A172 (cell line): Measurements from ENCODE around the gene RBMY1F. TPM values are rescaled to one million over a fixed set of nuclear protein-coding genes. Genes with fewer than 3 reads are reported as not detected.
"Not testable (repeated sequence)": the region's sequence is repeated elsewhere in the genome, so short reads cannot be mapped to it uniquely, and the experiment has no call there.

Experiments
- DNase-seq: peaks from one replicate; pipeline ENCODE4 v3.0.0-alpha.2; 2015; ENCODE audit warnings: low spot score
- total RNA-seq: library from RNA; depleted of rRNA; stranded (reverse); fragments of >200 nt; shearing (Covaris generic); gene quantifications from 2 replicates; pipeline ENCODE4 v1.2.3, GENCODE V29; 2014; rRNA removed

The RBMY1F gene
- 0.14 and 3.3 TPM in 2 replicates for total RNA-seq

DNA sequence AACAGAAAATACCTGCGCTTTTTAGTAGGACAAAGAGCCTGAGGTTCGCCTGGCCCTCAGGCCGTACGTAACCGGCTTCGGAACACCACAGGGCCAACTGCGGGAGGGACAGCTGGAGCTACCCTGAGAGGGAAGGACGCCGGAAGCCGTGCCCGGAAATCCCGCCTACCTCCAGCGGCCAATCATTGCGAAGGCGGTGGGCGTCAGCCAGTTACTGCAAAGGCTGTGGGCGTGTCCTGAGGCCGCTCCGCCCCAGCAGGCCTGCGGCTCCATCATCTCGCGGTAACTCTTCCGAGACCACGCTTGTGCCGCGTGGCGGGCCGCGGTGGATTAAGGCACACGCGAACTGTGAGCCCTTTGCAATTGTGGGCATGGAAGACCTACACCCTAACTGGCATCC lies at the start of gene RBMY1F:
Gene RBMY1F, minus strand, starts transcription at position 101 of the 400 bp plus-strand sequence. CDS start 1,954 bp downstream, outside the sequence.
- not testable (repeated sequence) for DNase-seq

DNA sequence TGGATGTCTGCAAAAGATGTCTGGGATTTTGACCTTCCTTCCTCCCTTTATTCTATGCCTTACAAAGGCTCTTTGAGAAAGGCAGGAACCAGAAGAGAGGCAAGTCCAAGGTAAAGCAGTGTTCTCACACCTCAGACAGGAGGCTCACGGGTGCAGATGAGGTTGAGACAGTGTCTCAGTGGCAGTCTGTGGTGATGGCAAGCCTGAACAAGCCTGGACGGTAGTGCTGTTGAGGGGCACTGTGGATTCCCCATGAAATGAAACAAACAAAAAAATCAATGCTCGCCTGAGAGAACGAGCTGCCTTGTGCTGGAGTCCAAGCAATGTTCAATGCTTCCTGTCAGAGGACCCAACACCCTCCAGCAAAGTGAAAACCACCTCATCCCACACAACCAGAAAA lies 31.6 kb downstream of the RBMY1F start:
- not testable (repeated sequence) for DNase-seq

DNA sequence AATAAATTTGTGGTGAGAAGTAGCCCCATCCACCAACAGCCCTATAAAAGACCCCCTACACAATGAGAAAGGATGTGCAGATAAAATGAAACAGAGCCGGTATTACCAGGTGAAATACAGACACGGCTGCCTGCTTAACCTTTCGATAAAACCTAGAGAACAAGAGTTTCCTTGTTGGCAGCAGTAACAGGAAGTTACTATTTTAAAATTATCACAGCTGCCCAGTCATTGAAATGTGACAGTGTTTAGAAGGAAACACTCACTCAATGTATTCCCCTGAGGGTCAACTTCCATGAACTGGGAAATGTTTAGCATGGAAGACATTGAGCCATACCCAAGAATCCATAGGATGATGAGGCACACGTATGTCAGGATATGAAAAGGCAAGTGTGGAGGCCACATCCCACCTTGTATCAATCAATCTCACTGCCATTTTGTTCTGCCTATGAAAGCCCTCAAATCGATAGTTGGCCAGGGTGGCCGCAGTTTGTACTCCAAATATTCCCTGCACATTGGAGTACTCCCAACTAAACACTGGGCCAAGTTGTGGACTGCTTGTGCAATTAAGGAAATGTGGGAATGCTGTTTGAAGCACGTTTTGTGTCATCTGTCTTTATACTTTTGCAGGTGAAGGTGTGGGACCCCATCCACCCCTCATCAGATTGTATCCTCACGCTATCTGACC lies 41.6 kb downstream of the RBMY1F start:
- not testable (repeated sequence) for DNase-seq

DNA sequence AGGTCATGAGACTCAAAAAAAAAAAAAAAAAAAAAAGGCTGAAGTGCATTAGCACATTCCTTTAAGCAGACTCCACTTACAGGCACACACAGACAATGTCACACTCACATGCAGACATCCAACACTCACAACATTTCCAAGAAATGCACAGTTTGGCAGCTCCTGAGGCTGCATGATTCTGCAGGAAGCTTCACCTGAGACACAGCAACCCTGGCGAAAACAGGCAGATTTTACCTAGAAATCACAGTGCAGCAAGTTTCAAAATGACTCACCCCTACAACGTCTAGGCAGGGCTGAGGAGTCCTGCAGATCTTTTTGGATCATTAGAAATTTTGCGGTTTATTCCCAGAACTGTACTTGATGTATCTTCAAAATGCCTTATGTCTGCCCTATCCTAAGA lies 48.0 kb downstream of the RBMY1F start:
- not testable (repeated sequence) for DNase-seq

DNA sequence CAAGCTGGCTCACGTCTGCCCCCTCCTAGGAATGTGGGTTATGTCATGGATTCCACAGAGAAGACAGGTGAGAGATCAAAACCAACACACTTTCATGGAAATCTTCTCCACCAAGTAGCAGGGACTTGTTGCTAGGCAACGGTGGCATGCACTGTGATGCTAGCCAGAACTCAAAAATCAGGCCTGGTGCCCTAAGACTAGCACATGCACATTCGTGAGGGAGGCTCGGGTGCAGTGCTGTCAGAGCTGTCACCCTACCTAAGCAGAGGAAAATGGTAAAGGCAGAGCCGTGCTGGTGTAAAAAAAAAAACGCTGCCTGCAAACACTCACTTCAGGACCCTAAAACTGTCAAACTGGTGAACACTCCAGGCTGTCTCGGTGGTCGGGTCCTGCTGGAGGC lies 52.2 kb downstream of the RBMY1F start:
- not testable (repeated sequence) for DNase-seq

Other genes starting within 250 kb of the RBMY1F start
- not detected in 2 replicates for gene RBMY1J, start 220.5 kb upstream of the RBMY1F start, total RNA-seq